ENCODE measurements around the gene CAMK2B. TPM values are rescaled to one million over a fixed set of nuclear protein-coding genes. Genes with fewer than 3 reads are reported as not detected.

The CAMK2B gene
- total and polyA plus RNA-seq, 2 experiments from 2014 or later: not detected

DNA sequence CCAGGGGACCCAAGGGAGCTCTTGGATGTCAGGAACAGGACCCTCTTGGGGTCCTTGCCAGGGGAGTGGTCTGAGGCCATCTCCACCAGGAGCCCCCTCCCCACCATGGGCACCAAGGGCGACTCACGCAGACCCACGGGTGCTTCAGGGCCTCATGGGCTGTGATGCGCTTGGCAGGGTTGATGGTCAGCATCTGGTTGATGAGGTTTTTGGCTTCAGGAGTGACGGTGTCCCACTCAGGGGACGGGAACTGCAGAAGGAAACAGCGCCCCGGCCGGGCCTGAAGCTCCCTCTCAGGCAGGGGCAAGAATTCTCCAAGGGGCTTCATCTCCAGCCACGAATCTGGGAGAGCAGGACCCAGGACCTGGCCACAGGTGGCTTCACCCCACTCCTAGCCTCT, 83.3 kb downstream of the CAMK2B start:
- Histone ChIP-seq H3K4me2 (no peak overlapping the region), H3K79me2 (replicated peaks; ENCODE audit: insufficient read depth) (no peaks in the 10 kb centered on the region), H3K27ac (ENCODE audit: low read depth) (no peak overlapping the region), H4K20me1 (replicated peaks; ENCODE audit: insufficient read depth) (no peaks in the 10 kb centered on the region), H3K27me3 (ENCODE audit: insufficient read depth) (no peaks in the 10 kb centered on the region), H3K9me2 (ENCODE audit: insufficient read depth) (no peaks in the 10 kb centered on the region), H3K4me3 (no peak overlapping the region), H3F3A (replicated peaks; ENCODE audit: low read depth) (no peaks in the 10 kb centered on the region), H2AFZ (no peak overlapping the region), H3K36me3 (ENCODE audit: insufficient read depth) (no peaks in the 10 kb centered on the region), H3K4me1 (ENCODE audit: insufficient read depth) (no peaks in the 10 kb centered on the region)
- no peak for ATAC-seq
- peaks cover 7% of the 10 kb centered on the region for H3K27me3 Mint-ChIP-seq (ENCODE audit: insufficient read depth, low read depth, poor library complexity)
- H3K36me3 Mint-ChIP-seq (ENCODE audit: low read depth): no peaks in the 10 kb centered on the region
- no peak for TF ChIP-seq NANOG (IDR thresholded peaks at IDR 0.05; ENCODE audit: borderline replicate concordance)
- TF ChIP-seq, protein P1, sequence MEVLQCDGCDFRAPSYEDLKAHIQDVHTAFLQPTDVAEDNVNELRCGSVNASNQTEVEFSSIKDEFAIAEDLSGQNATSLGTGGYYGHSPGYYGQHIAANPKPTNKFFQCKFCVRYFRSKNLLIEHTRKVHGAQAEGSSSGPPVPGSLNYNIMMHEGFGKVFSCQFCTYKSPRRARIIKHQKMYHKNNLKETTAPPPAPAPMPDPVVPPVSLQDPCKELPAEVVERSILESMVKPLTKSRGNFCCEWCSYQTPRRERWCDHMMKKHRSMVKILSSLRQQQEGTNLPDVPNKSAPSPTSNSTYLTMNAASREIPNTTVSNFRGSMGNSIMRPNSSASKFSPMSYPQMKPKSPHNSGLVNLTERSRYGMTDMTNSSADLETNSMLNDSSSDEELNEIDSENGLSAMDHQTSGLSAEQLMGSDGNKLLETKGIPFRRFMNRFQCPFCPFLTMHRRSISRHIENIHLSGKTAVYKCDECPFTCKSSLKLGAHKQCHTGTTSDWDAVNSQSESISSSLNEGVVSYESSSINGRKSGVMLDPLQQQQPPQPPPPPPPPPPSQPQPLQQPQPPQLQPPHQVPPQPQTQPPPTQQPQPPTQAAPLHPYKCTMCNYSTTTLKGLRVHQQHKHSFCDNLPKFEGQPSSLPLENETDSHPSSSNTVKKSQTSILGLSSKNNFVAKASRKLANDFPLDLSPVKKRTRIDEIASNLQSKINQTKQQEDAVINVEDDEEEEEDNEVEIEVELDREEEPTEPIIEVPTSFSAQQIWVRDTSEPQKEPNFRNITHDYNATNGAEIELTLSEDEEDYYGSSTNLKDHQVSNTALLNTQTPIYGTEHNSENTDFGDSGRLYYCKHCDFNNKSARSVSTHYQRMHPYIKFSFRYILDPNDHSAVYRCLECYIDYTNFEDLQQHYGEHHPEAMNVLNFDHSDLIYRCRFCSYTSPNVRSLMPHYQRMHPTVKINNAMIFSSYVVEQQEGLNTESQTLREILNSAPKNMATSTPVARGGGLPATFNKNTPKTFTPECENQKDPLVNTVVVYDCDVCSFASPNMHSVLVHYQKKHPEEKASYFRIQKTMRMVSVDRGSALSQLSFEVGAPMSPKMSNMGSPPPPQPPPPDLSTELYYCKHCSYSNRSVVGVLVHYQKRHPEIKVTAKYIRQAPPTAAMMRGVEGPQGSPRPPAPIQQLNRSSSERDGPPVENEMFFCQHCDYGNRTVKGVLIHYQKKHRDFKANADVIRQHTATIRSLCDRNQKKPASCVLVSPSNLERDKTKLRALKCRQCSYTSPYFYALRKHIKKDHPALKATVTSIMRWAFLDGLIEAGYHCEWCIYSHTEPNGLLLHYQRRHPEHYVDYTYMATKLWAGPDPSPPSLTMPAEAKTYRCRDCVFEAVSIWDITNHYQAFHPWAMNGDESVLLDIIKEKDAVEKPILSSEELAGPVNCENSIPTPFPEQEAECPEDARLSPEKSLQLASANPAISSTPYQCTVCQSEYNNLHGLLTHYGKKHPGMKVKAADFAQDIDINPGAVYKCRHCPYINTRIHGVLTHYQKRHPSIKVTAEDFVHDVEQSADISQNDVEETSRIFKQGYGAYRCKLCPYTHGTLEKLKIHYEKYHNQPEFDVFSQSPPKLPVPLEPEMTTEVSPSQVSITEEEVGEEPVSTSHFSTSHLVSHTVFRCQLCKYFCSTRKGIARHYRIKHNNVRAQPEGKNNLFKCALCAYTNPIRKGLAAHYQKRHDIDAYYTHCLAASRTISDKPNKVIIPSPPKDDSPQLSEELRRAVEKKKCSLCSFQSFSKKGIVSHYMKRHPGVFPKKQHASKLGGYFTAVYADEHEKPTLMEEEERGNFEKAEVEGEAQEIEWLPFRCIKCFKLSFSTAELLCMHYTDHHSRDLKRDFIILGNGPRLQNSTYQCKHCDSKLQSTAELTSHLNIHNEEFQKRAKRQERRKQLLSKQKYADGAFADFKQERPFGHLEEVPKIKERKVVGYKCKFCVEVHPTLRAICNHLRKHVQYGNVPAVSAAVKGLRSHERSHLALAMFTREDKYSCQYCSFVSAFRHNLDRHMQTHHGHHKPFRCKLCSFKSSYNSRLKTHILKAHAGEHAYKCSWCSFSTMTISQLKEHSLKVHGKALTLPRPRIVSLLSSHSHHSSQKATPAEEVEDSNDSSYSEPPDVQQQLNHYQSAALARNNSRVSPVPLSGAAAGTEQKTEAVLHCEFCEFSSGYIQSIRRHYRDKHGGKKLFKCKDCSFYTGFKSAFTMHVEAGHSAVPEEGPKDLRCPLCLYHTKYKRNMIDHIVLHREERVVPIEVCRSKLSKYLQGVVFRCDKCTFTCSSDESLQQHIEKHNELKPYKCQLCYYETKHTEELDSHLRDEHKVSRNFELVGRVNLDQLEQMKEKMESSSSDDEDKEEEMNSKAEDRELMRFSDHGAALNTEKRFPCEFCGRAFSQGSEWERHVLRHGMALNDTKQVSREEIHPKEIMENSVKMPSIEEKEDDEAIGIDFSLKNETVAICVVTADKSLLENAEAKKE (CRISPR knock-in tag; IDR thresholded peaks at IDR 0.05): no peak
- no peak for TF ChIP-seq CREB1 (CRISPR knock-in tag; IDR thresholded peaks at IDR 0.05; ENCODE audit: low read depth)
- TF ChIP-seq ZNF114 (CRISPR knock-in tag; IDR thresholded peaks at IDR 0.05): no peak
- TF ChIP-seq, protein P2, sequence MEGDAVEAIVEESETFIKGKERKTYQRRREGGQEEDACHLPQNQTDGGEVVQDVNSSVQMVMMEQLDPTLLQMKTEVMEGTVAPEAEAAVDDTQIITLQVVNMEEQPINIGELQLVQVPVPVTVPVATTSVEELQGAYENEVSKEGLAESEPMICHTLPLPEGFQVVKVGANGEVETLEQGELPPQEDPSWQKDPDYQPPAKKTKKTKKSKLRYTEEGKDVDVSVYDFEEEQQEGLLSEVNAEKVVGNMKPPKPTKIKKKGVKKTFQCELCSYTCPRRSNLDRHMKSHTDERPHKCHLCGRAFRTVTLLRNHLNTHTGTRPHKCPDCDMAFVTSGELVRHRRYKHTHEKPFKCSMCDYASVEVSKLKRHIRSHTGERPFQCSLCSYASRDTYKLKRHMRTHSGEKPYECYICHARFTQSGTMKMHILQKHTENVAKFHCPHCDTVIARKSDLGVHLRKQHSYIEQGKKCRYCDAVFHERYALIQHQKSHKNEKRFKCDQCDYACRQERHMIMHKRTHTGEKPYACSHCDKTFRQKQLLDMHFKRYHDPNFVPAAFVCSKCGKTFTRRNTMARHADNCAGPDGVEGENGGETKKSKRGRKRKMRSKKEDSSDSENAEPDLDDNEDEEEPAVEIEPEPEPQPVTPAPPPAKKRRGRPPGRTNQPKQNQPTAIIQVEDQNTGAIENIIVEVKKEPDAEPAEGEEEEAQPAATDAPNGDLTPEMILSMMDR (conservative IDR thresholded peaks at IDR 0.05; ENCODE audit: low read depth in 2 of 2): no peak
- no peak for TF ChIP-seq JUNB (IDR thresholded peaks at IDR 0.05; ENCODE audit: unreplicated experiment)
- no peak for TF ChIP-seq POLR2AphosphoS5 (IDR thresholded peaks at IDR 0.05; ENCODE audit: low read depth)
- TF ChIP-seq, protein P3, sequence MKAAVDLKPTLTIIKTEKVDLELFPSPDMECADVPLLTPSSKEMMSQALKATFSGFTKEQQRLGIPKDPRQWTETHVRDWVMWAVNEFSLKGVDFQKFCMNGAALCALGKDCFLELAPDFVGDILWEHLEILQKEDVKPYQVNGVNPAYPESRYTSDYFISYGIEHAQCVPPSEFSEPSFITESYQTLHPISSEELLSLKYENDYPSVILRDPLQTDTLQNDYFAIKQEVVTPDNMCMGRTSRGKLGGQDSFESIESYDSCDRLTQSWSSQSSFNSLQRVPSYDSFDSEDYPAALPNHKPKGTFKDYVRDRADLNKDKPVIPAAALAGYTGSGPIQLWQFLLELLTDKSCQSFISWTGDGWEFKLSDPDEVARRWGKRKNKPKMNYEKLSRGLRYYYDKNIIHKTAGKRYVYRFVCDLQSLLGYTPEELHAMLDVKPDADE (IDR thresholded peaks at IDR 0.05): no peak
- no peak for TF ChIP-seq EZH2 (IDR thresholded peaks at IDR 0.05; ENCODE audit: low read depth, unreplicated experiment)
- TF ChIP-seq STAT1 (IDR thresholded peaks at IDR 0.05; ENCODE audit: unreplicated experiment): no peak
- TF ChIP-seq, protein P4, sequence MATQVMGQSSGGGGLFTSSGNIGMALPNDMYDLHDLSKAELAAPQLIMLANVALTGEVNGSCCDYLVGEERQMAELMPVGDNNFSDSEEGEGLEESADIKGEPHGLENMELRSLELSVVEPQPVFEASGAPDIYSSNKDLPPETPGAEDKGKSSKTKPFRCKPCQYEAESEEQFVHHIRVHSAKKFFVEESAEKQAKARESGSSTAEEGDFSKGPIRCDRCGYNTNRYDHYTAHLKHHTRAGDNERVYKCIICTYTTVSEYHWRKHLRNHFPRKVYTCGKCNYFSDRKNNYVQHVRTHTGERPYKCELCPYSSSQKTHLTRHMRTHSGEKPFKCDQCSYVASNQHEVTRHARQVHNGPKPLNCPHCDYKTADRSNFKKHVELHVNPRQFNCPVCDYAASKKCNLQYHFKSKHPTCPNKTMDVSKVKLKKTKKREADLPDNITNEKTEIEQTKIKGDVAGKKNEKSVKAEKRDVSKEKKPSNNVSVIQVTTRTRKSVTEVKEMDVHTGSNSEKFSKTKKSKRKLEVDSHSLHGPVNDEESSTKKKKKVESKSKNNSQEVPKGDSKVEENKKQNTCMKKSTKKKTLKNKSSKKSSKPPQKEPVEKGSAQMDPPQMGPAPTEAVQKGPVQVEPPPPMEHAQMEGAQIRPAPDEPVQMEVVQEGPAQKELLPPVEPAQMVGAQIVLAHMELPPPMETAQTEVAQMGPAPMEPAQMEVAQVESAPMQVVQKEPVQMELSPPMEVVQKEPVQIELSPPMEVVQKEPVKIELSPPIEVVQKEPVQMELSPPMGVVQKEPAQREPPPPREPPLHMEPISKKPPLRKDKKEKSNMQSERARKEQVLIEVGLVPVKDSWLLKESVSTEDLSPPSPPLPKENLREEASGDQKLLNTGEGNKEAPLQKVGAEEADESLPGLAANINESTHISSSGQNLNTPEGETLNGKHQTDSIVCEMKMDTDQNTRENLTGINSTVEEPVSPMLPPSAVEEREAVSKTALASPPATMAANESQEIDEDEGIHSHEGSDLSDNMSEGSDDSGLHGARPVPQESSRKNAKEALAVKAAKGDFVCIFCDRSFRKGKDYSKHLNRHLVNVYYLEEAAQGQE (IDR thresholded peaks at IDR 0.05; ENCODE audit: unreplicated experiment): no peak
- TF ChIP-seq EZH2phosphoT487 (IDR thresholded peaks at IDR 0.05; ENCODE audit: unreplicated experiment): no peak
- TF ChIP-seq ZNF331 (CRISPR knock-in tag; IDR thresholded peaks at IDR 0.05; ENCODE audit: low read depth): no peak
- H3K9me3 Mint-ChIP-seq: no peaks in the 10 kb centered on the region
- no peak for DNase-seq (ENCODE audit: low spot score)
- H3K27ac Mint-ChIP-seq: no peak overlapping the region
- H3K4me3 Mint-ChIP-seq: no peak overlapping the region
- no peaks in the 10 kb centered on the region for H3K4me1 Mint-ChIP-seq

Data from GM23338 (cell line).